SK-N-SH treated with all-trans-retinoic acid at 6 μM for 48 hours (cell line): Measurements from ENCODE around the gene MAPKAPK2.

Experiments
- ATAC-seq: fragments of 200-7000 bp; cut with Tn5 transposase; 3 replicates; pipeline ENCODE4 v1.9.1; 2020; ENCODE audit warnings: mild to moderate bottlenecking, moderate library complexity
- ARNTL ChIP-seq: fragments of 450-650 bp; formaldehyde crosslinking; IDR thresholded peaks from 2 replicates; pipeline ENCODE4 v1.5.0; 2020; ENCODE audit warnings: low read depth, mild to moderate bottlenecking, moderate library complexity, borderline replicate concordance
- BACH2 ChIP-seq: fragments of 250-450 bp; sonication (Bioruptor Pico); IDR thresholded peaks from 2 replicates; pipeline ENCODE4 v1.9.0; 2021; ENCODE audit warnings: mild to moderate bottlenecking, borderline replicate concordance
- CSDC2 ChIP-seq: fragments of 250-450 bp; sonication (Bioruptor Pico); IDR thresholded peaks from 2 replicates; pipeline ENCODE4 v1.5.0; 2020; ENCODE audit warnings: mild to moderate bottlenecking, moderate library complexity
- CSRNP3 ChIP-seq: fragments of 250-450 bp; sonication (Bioruptor Pico); IDR thresholded peaks from 2 replicates; pipeline ENCODE4 v1.5.1; 2021; ENCODE audit warnings: mild to moderate bottlenecking, moderate library complexity
- ESRRG ChIP-seq: fragments of 250-450 bp; sonication (Bioruptor Pico); IDR thresholded peaks from 2 replicates; pipeline ENCODE4 v1.6.1; 2021; ENCODE audit warnings: mild to moderate bottlenecking
- GLIS3 ChIP-seq: fragments of 250-450 bp; sonication (Bioruptor Pico); IDR thresholded peaks from 2 replicates; pipeline ENCODE4 v1.5.0; 2020; ENCODE audit warnings: mild to moderate bottlenecking, moderate library complexity
- ISL1 ChIP-seq: fragments of 250-450 bp; sonication (Bioruptor Pico); IDR thresholded peaks from 2 replicates; pipeline ENCODE4 v2.1.2; 2022; ENCODE audit warnings: mild to moderate bottlenecking, moderate library complexity
- OSR1 ChIP-seq: fragments of 250-450 bp; sonication (Bioruptor Pico); IDR thresholded peaks from 2 replicates; pipeline ENCODE4 v1.8.0; 2022; ENCODE audit warnings: moderate library complexity, mild to moderate bottlenecking, inconsistent platforms
- PATZ1 ChIP-seq: fragments of 250-450 bp; sonication (Bioruptor Pico); IDR thresholded peaks from 2 replicates; pipeline ENCODE4 v1.8.0; 2020; ENCODE audit warnings: mild to moderate bottlenecking, moderate library complexity, borderline replicate concordance
- POU6F1 ChIP-seq: fragments of 250-450 bp; sonication (Bioruptor Pico); IDR thresholded peaks from 2 replicates; pipeline ENCODE4 v1.8.0; 2021; ENCODE audit warnings: low read depth, mild to moderate bottlenecking, moderate library complexity, borderline replicate concordance
- RARB ChIP-seq: fragments of 250-450 bp; sonication (Bioruptor Pico); IDR thresholded peaks from 2 replicates; pipeline ENCODE4 v1.8.0; 2021; ENCODE audit warnings: mild to moderate bottlenecking, moderate library complexity
- SNAI2 ChIP-seq: fragments of 250-450 bp; sonication (Bioruptor Pico); IDR thresholded peaks from 2 replicates; pipeline ENCODE4 v1.5.0; 2020; ENCODE audit warnings: mild to moderate bottlenecking, moderate library complexity
- TCF4 ChIP-seq: fragments of 250-450 bp; sonication (Bioruptor Pico); IDR thresholded peaks from 2 replicates; pipeline ENCODE4 v1.8.0; 2021; ENCODE audit warnings: mild to moderate bottlenecking, moderate library complexity, borderline replicate concordance
- TOX ChIP-seq: fragments of 250-450 bp; sonication (Bioruptor Pico); IDR thresholded peaks from 2 replicates; pipeline ENCODE4 v1.8.0; 2021; ENCODE audit warnings: mild to moderate bottlenecking, moderate library complexity, borderline replicate concordance
- TSHZ2 ChIP-seq: fragments of 250-450 bp; sonication (Bioruptor Pico); IDR thresholded peaks from 2 replicates; pipeline ENCODE4 v1.5.0; 2020; ENCODE audit warnings: mild to moderate bottlenecking, moderate library complexity
- ZC3H10 ChIP-seq: fragments of 250-450 bp; sonication (Bioruptor Pico); IDR thresholded peaks from 2 replicates; pipeline ENCODE4 v1.5.1; 2021; ENCODE audit warnings: mild to moderate bottlenecking, moderate library complexity
- ZFP3 ChIP-seq: fragments of 250-450 bp; sonication (Bioruptor Pico); IDR thresholded peaks from 2 replicates; pipeline ENCODE4 v1.5.0; 2020; ENCODE audit warnings: mild to moderate bottlenecking, moderate library complexity
- ZFP30 ChIP-seq: fragments of 450-650 bp; formaldehyde crosslinking; IDR thresholded peaks from 2 replicates; pipeline ENCODE4 v1.5.0; 2022; ENCODE audit warnings: mild to moderate bottlenecking, moderate library complexity
- ZNF565 ChIP-seq: fragments of 450-650 bp; formaldehyde crosslinking; conservative IDR thresholded peaks from 2 replicates; pipeline ENCODE4 v1.5.0; 2020; ENCODE audit warnings: low read depth, mild to moderate bottlenecking, moderate library complexity
- ZNF70 ChIP-seq: fragments of 450-650 bp; formaldehyde crosslinking; IDR thresholded peaks from 2 replicates; pipeline ENCODE4 v1.5.0; 2020; ENCODE audit warnings: mild to moderate bottlenecking, moderate library complexity
- ZNF8 ChIP-seq: fragments of 450-650 bp; formaldehyde crosslinking; IDR thresholded peaks from 2 replicates; pipeline ENCODE4 v1.5.0; 2020; ENCODE audit warnings: mild to moderate bottlenecking, moderate library complexity

The MAPKAPK2 gene

GRCh38 chr1:206654828-206655227, 29.9 kb upstream of the MAPKAPK2 start (continued):
- no peak for TF ChIP-seq TSHZ2 (CRISPR knock-in tag)
- TF ChIP-seq CSDC2 = no peak
- no peak for TF ChIP-seq ZNF70
- TF ChIP-seq ZFP3 = no peak
- no peak for TF ChIP-seq SNAI2 (CRISPR knock-in tag)
- TF ChIP-seq GLIS3 (CRISPR knock-in tag) = no peak
- no peak for TF ChIP-seq TCF4 (CRISPR knock-in tag)

GRCh38 chr1:206655471-206655882, 29.2 kb upstream of the MAPKAPK2 start:
- no peak for ATAC-seq
- TF ChIP-seq ESRRG (CRISPR knock-in tag) (no peak), CSDC2 (no peak), ISL1 (CRISPR knock-in tag) (no peak), ZNF8 (CRISPR knock-in tag) (no peak), ZC3H10 (CRISPR knock-in tag) (no peak), ZFP3 (no peak), TOX (CRISPR knock-in tag) (no peak), ZFP30 (CRISPR knock-in tag) (no peak), ZNF565 (CRISPR knock-in tag) (no peak), POU6F1 (no peak), RARB (CRISPR knock-in tag) (no peak), TCF4 (CRISPR knock-in tag) (no peak)

- TF ChIP-seq OSR1 (CRISPR knock-in tag) (no peak), RARB (CRISPR knock-in tag) (no peak), ZFP3 (no peak), ZFP30 (CRISPR knock-in tag) (no peak), GLIS3 (CRISPR knock-in tag) (no peak), ISL1 (CRISPR knock-in tag) (no peak)
- ATAC-seq = no peak
These were observed 27.8 kb upstream of the MAPKAPK2 start for GRCh38 chr1:206656936-206657335.

GRCh38 chr1:206657751-206658150, 27.0 kb upstream of the MAPKAPK2 start:
- ATAC-seq = no peak
- TF ChIP-seq ARNTL (CRISPR knock-in tag) = no peak
- no peak for TF ChIP-seq PATZ1 (CRISPR knock-in tag)
- TF ChIP-seq RARB (CRISPR knock-in tag) = no peak
- no peak for TF ChIP-seq ESRRG (CRISPR knock-in tag)
- TF ChIP-seq GLIS3 (CRISPR knock-in tag) = no peak
- TF ChIP-seq ZFP3 = no peak
- no peak for TF ChIP-seq ZNF565 (CRISPR knock-in tag)
- no peak for TF ChIP-seq TCF4 (CRISPR knock-in tag)
- TF ChIP-seq TOX (CRISPR knock-in tag) = no peak
- no peak for TF ChIP-seq ISL1 (CRISPR knock-in tag)
- no peak for TF ChIP-seq TSHZ2 (CRISPR knock-in tag)
- no peak for TF ChIP-seq ZC3H10 (CRISPR knock-in tag)
- no peak for TF ChIP-seq CSRNP3
- TF ChIP-seq ZFP30 (CRISPR knock-in tag) = no peak
- no peak for TF ChIP-seq BACH2
